ENCODE results near the gene NFATC1.

Gene NFATC1

DNA sequence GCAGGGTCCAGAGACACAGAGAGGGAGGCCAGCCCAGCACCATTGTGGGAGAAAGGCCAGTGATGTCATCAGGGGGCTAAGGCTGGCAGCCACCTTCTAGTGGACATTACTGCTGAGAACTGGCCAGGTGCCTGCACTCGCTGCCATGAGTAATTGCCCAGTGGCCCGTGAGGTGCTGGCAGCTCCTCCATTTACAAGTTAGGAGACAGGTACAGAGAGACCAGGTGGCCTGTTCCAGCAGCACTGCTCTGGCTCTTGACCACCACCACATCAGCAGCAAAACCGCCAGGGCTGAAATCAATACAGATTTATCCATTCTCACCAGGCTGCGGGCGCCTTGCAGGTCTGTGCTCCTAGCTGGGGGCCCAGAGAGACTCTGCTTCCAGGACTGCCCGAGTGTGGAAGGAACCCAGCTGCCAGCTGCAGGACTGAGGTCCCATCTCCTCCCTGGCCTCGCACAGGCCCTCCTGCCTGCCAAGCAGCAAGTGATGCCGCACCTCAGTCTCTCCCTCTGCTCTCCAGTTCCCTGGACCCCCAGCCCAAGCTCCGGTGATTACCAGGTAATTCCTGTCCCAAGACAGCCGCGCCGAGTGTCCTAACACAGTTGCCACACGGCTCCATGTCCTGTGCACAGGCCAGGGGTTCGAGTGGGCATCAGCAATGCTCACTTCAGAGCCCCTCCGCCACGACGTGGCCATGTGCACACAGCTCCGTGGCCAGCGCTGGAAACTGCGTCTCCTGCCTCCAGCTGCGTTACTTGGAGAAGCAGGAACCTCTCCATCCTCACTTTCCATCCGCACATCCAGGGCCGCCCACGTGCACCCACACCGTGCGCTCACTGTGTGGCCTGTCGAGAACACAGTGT lies 182.9 kb downstream of the NFATC1 start:
- no peak overlapping the region for H3K9ac ChIP-seq (ENCODE audit: low read depth, low read length)
- no peaks in the 10 kb centered on the region for H3K36me3 ChIP-seq (ENCODE audit: control insufficient read depth, insufficient read depth, low read length)
- H3K4me1 ChIP-seq (ENCODE audit: control insufficient read depth, insufficient read depth, low read length): no peaks in the 10 kb centered on the region
- no peaks in the 10 kb centered on the region for H3K9me3 ChIP-seq (ENCODE audit: control insufficient read depth, insufficient read depth, low read length)
- no peaks in the 10 kb centered on the region for H3K27me3 ChIP-seq (ENCODE audit: control insufficient read depth, insufficient read depth, low read length)
- H3K4me3 ChIP-seq (ENCODE audit: low read depth, low read length): no peak overlapping the region

Measured in iPS-15b (cell line).